GM18861 (cell line): ENCODE results near the gene DNAH9.

ENCODE experiments used
- ATAC-seq: cut with Tn5 transposase; IDR thresholded peaks from one replicate; pipeline ENCODE4 v1.9.1; 2021; ENCODE audit not compliant: unreplicated experiment

DNAH9 gene

DNA sequence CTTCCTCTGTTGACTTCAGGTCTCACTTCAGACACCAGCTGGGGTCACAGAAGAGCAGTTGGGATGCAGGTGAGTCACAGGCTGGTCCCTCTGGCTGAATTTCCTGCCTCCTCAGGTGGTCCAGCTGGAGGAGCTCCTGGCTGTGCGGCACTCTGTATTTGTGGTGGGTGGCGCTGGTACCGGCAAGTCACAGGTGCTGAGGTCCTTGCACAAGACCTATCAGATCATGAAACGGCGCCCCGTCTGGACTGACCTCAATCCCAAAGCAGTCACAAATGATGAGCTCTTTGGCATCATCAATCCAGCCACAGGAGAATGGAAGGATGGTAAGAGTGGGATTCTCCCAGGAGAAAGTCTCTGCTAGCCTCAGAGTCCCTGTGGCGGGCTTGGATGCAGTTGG lies 149.2 kb downstream of the DNAH9 start:
- ATAC-seq: no peak

DNA sequence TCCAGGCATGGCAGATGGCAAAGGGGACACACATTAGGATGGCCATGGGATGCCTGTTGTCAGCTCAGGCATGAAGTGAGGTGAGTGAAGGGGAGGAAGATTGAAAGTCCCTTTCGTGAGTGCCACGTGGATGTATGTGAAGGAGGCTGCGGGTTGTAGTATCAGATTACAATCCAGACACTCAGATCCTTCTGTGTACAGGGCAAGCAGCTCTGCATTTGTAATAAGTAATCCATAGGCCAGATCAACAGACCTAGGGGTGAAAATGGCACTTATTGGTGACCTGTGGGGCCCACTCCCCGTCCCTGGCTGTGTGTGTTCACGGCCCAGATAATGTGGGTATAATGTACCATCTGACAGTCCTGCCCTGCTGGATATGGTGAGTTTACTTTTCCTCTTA lies 159.5 kb downstream of the DNAH9 start:
- ATAC-seq: no peak

DNA sequence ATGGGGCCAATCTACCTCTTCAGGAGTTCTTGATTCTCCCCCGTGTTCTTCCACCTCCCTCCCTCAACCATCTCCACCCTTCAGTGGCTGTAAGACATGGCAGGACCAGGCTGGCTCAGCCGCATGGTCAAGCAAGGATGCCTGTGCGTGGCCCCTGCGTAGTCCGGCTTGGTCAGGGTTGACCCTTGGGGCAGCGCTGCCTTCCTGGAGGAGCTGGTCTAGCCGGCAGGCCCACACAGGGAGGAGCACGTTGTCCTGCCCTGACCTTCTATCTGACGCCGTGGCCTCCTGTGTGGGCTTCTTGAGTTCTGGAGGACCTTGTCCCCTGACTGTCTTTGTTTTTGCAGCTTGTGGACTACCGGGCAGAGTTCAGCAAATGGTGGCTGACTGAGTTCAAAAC lies 169.8 kb downstream of the DNAH9 start:
- no peak for ATAC-seq

DNA sequence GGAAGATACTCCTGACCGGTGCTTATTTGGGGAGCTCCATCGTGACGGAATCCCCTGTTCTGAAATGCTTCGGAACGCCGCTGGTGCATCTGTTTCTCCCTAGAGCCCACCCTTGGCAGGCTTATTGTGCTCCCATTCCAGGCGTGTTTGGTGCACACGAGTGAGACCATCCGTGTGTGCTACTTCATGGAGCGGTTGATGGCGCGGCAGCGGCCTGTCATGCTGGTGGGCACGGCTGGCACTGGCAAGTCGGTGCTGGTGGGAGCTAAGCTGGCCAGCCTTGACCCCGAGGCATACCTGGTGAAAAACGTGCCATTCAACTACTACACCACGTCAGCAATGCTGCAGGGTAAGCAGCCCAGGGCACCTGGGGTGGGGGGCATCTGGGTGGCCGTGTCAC lies 170.7 kb downstream of the DNAH9 start:
- ATAC-seq: no peak

DNA sequence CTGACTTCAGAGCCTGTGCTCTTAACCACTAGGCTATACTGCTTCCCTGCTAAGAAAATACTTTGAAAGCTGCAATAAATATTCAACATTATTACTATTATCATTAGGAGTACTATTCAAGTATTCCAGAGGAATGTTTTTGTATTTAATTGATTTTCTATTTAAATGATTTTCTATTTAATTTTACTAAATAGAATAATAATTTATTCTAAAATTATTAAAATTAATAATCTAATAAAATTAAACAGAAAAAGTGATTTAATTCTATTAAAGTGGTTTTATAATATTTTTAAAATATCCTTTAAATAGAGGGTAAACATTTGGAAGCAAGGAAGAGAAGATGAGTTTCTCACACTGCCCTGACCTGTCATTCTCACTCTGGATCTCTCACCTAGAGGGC lies 173.8 kb downstream of the DNAH9 start:
- ATAC-seq: no peak

DNA sequence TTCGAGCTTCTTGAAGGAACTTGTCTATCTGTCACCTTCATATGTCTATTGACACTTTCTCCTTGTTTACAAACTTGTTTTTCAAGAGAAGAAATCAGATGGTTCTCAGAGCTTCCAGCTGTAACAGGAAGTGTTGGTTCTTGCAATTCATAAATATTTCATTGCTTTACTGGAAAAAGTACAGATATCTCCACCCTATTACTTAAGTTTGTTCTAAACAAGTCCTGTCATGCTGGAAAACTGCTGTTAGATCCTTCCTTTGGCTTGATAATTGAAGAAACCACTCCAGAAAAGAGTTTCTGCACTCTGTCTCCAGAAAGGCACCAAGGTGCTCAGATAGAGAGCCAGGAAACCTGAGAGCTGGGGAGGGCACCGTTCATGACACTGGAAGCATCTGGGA lies 181.6 kb downstream of the DNAH9 start:
- ATAC-seq: no peak

DNA sequence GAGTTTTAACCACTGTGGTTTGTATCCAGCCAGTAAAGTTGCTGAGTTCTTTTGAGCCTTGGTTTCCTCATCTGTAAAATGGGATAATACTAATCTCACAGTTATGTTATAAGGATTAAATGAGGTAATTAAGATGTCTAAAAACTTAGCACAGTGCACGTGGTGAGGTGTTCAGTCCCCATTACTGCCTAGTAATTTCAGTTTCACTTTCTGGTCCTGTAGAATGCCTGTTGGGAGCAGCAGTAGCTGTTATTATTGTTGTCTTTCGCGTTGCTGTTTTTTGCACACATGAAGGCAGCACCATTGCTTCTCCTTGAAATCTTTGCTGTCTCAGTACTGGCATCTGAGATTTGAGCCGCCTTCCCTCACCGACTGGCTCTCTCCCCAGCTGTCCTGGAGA lies 182.4 kb downstream of the DNAH9 start:
- ATAC-seq: no peak

DNA sequence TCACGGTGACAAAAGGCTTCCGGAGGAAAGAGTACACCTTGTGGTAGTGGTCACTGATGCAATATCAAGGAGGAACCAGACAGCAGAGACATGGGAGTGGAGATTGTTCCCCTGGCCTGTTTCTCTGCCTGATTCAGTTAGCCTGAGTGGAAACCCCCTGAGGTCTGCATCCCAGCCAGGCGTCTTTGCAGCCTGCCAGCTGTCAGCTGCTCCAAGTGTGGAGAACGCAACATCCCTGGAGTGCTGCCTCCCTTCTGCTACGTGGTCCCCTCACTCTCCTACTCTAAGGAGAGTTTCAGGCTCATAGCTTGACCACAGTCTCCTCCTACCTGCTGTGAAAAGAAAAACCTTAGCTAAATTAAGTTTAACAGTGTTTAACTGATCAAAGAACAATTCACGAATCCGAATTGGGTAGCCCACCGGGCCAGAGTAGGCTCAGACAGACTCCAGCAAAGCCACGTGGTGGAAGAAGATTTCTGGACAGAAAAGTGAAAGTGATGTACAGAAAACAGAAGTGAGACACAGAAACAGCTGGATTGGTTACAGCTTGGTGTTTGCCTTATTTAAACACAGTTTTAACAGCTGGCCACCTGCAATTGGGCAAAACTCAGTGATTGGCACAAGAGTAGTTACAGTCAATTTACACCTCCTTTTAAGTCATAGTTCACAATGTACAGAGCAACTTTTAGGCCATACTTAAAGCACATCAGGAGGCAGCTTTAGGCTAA lies 188.6 kb downstream of the DNAH9 start:
- ATAC-seq: no peak

DNA sequence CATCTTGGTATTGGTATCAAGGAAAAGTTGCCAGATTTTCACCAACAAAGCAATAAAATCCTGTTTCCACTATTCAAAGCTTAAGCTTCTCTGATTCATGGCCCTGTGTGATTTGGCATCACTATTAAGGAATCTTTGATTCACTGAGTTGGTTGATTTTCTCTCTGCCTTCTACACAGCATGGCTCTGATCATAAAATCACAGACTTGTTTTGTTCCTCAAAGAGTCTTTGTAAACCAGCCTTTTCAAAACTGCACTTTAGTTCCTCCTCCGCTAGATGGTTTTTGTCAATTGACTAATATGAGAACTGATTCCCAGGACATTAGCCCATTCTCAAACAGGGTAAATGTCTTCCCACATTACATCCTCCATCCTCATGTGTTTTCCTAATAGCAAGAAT lies 197.6 kb downstream of the DNAH9 start:
- no peak for ATAC-seq

DNA sequence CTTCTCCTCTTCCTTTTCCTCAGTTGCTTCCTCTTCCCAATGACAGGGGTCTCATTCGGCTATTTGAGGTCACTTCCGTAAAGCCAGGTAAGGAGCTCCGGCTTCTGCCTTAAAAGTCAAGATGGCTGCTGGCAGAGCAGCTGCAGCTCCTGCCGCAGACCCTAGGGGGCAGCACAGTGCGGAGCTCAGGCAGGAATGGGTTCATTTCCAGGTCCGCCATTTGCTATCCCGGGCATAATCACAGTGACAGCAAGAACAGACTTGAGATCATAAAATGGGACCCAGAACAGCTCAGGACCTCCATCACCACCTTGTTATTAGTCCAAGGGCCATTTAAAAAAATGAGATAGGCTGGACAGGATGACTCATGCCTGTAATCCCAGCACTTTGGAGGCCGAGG lies 199.5 kb downstream of the DNAH9 start:
- ATAC-seq: no peak

DNA sequence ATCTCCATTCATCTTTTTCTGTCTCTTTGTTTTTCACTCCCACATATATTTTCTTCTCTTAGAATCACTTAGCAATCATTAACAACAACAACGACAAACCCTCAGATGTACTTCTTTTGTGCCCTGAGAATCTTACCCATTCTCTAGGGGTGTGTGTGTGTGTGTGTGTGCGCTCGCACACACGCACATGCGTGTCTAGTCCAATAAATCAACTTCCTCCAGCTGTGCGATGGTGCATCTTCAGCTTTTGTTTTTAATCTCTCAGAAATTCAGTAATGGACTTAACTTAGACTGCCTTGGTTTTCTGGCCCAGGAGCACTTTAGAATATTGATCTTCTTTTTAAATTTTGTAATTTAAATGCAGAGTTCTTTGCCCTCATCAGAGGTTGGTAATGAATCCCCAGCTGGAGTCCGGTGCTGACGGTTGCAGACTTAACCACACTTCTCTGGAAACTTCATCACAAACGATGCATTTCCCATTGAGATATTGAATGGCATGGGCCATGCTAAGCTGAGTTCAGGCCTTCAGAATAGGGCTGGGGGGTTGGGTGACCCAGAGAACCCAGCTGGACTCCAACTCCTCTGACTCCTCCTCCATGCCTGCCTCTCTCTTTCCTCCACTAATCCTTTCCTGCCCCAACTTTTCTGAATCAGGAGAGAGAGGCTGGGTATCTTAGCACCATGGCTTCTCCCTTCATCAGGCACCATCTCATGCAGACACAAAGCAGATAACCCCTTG lies 205.1 kb downstream of the DNAH9 start:
- no peak for ATAC-seq

DNA sequence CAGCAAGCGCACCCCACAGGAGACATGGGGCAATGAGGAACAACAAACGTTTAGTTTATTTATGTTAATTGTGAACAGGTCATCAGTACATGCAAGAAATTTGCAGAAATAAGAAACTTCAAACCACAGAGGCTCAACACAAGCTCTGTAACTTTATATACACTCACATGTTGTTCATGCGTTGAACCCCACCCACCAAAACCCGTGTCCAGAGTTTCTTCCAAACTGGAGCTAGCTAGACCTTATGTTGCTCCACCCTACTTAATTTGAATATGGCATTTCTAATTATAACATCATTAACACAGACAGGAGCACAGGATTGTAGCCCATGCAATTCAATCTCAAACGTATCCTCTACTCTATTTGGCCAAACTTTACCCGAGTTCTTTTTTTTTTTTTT lies 206.9 kb downstream of the DNAH9 start:
- no peak for ATAC-seq

DNA sequence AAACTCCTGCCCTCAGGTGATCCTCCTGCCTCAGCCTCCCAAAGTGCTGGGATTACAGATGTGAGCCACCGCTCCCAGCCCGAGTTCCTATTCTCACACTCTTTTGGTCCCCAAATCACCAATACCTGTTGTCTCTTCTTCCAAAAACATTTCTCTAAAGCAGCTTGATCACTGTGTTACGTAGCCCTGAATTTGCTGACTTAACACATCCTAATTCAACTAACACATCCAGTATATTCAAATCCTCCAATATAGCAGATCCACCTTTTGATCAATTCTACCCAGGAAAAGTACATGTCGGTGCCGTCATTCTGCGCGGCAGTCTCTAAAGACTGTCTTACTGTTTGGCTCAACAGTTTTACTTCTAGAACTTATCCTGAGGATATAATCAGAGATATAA lies 207.7 kb downstream of the DNAH9 start:
- ATAC-seq: no peak

DNA sequence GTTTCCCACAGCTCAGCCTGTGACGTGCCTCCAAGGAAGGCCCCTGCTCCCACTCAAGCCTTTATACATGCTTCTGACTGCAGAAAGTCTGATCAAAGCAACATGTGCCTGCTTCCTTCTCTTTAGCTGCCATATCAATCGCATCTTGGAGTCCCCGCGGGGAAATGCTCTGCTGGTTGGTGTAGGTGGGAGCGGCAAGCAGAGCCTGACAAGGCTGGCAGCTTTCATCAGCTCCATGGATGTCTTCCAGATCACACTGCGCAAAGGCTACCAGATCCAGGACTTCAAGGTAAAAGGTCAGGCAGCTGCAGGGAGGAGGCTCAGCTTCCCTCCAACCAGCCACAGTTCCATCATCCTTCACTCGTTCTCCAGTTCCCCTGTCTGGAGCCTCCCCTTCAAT lies 209.3 kb downstream of the DNAH9 start:
- no peak for ATAC-seq

DNA sequence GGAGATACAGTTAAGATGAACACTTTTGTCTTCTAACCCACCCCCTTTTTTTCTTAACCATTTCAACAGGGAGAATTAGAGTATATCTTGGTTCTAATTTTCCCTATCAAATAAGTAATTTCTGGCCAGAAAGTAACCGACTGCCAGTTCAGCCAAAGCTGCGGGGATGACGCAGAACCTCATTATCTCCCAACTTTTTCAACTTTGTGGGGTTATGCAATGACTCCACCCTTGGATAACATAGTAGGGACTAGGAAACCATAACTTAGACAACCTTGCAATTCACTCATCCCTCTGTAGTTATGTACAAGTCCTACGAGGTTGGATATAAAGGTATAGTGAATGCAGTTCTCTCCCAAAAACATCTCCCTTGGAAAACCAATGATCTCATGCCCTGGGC lies 215.0 kb downstream of the DNAH9 start:
- no peak for ATAC-seq

DNA sequence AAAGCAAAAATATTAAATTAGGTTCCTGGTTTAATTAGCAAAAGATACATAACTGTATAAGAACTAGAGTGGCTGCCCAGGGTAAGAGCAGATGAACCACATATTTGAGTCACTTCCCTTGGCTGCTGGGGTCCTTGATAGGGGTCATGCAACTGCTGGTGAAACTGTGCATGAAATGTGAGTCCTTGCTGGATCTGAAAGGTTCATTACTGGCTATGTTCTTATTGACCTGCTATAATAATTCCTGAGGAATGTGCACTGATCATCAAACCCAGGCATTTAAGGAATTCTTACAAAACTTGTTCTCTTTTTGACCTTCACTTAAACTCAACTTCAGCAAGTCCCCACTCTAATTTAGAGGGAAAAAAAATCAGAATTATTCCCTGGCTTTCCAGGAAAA lies 215.6 kb downstream of the DNAH9 start:
- no peak for ATAC-seq

DNA sequence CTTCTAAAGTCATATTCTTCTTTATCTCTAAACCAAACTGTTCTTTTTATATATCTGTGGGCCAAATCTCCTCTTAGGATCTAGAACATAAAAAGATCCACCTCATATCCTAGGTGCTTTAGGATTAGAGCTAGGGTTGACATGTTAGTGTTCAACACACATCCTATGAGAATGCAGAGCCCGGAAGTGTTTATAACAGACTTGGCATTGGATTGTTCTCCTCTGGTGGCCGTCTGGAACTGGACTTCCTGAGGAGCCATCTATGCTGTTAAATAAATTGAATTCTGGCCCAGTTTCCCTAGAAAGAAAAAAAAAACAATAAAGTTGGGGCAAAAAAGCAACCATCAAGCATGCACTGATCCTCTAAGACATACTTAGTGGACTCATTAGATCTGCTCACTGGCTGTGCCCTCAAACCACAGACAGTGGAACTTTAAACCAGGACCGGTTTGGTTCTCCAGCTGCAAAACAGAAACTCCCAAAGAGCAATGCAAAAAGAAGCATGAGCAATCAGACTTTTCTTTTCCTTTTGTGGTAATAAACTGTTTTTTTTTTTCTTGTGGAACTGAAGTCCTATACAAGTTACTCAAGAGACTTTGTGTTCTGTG lies 216.5 kb downstream of the DNAH9 start:
- ATAC-seq: no peak

DNA sequence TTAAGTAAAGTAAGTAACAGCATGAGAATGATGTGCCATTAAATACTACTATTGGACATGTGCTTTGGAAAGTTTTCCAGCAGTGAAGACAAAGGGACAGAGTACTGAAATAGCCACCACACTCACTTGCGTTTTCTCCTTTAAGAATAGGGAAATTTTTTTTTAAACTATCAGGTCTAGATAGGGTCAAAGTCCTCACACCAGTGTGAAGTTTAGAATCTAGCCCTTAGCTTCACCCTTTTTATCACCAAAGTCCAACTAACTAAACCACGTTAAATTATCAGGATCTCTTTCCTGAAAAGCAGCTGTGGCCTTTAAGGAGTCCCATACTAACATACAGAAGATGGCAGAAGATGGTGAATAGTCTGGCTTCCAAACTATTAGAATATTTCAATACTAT lies 218.1 kb downstream of the DNAH9 start:
- no peak for ATAC-seq

DNA sequence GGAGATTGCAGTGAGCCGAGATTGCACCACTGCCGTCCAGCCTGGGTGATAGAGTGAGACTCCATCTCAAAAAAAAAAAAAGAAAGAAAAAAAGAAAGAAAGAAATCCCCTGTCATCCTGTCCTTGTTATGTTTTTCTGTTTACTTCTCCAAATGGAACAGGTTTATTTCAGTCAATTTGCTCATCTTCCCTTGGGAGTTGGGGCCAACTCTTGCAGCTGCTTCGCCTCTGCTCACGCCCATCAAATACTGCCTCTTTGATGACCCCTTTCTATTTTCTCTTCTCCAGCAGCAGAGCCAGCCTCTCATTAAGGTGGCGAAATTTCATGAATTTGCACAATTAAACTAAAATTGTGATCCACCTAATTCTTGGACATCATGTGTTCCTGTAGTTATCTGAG lies 225.6 kb downstream of the DNAH9 start:
- no peak for ATAC-seq

DNA sequence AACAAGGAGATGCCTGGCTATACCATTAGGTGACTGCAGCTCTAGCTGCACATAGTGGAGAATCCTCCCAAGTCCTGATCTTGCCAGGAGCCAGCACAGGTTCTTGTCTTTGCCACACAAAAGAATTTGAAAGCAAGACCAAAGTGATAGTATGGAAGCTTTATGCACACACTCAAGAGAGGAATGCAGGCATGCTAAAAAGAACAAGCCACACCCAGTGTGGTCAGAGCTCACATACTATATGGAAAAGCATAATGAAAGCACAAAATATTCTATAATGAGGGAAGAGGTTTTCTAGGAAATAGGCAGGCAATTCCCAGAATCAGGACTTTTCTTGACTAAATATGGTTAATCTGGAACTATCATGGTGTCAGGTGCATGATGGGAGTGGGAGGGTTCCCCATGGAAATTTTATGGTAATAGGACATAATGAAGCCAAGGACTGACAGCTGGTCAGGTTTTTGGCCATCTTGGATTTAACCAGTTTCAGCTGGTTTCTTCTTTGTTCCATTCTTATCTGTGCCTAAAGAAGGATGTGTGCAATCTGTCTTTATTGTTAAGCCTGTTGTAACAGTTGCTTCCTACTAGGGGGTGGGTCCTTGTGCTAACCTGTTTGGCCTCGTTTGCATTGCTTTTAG lies 227.4 kb downstream of the DNAH9 start:
- ATAC-seq: no peak

DNA sequence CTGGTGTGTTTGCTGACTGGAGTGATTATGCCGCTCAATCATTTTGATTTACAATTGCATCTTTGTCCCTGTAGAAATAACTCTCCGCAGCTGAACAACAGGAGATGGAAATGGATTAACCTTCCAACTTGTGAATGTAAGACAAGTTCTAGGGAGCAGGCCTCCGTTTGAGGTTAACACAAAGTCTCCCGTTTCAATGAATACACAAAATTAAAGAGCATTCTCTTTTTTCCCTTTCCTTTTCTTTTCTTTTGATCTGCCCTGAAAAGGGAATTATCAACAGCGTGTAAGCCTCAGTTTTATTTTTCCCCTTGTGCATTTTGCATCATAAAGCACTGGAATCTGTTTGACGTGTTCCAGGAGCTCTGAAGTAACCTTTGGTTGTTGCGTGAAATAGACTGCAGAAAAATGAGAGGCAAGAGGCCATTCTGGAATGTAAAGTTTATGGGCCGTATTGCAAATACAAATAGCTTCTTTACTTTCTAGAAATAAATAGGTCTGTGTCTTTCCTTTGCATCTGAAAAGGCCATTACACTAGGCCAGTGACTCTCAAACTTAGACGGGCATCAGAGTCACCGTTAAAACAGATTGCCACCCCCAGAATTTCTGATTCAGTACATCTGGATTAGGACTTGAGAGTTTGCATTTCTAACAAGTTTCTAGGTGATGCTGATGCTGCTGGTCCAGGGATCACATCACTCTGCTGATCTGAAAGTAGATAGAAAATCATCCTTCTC lies 234.3 kb downstream of the DNAH9 start:
- ATAC-seq: no peak
